Limb (tissue), 2 donors: ENCODE data around the gene EPGN.
"Not testable (repeated sequence)": the region's sequence is repeated elsewhere in the genome, so short reads cannot be mapped to it uniquely, and the experiment has no call there.

ENCODE experiments used
- DNase-seq, 2 donors: peaks; one replicate each; pipeline ENCODE4 v3.0.0-alpha.2; 2016; ENCODE audit errors: extremely low spot score in 2 of 2

Gene EPGN

GRCh38 chr4:74339501-74339900 is 31.2 kb downstream of the EPGN start:
- no peak for DNase-seq

GRCh38 chr4:74340421-74340820 is 32.2 kb downstream of the EPGN start:
- not testable (repeated sequence) for DNase-seq

GRCh38 chr4:74344031-74344430 is 35.8 kb downstream of the EPGN start:
- no peak for DNase-seq

GRCh38 chr4:74353858-74354257 is 45.6 kb downstream of the EPGN start:
- DNase-seq: no peak

GRCh38 chr4:74357965-74358364 is 49.7 kb downstream of the EPGN start:
- no peak for DNase-seq

- no peak for DNase-seq
Observed at GRCh38 chr4:74361671-74362070, 53.4 kb downstream of the EPGN start.

- DNase-seq: no peak
Observed at GRCh38 chr4:74362347-74362746, 54.1 kb downstream of the EPGN start.

- DNase-seq: no peak
Observed at GRCh38 chr4:74364256-74364651, 56.0 kb downstream of the EPGN start.

- DNase-seq: peak in 1 of 2 donors; percentile 55
Observed at GRCh38 chr4:74364652-74365491, 56.6 kb downstream of the EPGN start, which contains the start of gene EREG. Gene EREG, plus strand, starts transcription at chr4:74365145. Its CDS starts 164 bp downstream, at chr4:74365309.

GRCh38 chr4:74365761-74366160 is 57.5 kb downstream of the EPGN start:
- peak; percentile 13 to 38 for DNase-seq
